GM18870 (cell line): ENCODE measurements around the gene TGM5.
"Not testable (repeated sequence)": the region's sequence is repeated elsewhere in the genome, so short reads cannot be mapped to it uniquely, and the experiment has no call there.

Experiments
- ATAC-seq: cut with Tn5 transposase; IDR thresholded peaks from one replicate; pipeline ENCODE4 v1.9.1; 2021; ENCODE audit warnings: moderate library complexity; ENCODE audit not compliant: unreplicated experiment

The TGM5 gene

DNA sequence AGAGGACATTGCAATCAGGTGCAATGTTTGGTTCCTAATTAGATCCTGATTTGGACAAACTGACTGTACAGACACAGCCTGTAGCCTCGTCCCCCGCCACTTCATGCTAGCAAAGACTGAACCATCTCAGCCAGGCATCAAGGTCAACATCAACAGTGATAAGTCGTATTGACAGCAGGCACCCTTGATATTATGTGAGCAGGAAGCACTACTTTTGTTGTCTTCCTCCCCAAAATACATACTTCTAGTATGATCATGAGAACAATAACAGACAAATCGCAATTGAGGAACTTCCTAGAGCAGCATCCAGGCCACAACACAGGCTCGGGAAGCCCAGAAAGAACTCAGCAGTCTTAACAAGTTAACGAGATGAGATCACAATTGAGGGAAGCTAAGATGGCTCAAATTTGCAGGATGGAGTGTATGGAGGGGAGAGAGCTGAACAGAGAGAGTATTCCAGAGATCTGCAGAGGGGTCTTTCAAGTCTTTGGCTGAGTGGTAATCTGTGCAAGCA is 20.4 kb downstream of the TGM5 start:
- no peak for ATAC-seq

DNA sequence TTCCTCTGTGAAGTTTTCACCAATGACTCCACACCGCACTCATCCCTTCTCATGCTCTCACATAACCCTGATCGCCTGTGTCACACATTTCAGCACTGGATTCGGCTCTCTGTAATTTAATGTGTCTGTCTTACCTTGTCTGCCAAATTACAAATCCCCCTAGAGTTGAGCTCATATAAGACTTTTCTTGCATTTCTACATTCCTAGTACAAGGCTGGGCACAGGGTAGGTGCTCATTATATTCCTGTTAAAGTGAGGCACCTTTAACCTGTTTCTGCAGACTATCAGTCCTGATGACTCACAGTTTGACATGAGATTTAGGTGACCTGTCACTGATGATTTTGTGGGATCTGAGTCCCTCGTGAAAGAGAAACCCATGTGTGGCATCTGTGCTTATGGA is 22.6 kb downstream of the TGM5 start:
- no peak for ATAC-seq

DNA sequence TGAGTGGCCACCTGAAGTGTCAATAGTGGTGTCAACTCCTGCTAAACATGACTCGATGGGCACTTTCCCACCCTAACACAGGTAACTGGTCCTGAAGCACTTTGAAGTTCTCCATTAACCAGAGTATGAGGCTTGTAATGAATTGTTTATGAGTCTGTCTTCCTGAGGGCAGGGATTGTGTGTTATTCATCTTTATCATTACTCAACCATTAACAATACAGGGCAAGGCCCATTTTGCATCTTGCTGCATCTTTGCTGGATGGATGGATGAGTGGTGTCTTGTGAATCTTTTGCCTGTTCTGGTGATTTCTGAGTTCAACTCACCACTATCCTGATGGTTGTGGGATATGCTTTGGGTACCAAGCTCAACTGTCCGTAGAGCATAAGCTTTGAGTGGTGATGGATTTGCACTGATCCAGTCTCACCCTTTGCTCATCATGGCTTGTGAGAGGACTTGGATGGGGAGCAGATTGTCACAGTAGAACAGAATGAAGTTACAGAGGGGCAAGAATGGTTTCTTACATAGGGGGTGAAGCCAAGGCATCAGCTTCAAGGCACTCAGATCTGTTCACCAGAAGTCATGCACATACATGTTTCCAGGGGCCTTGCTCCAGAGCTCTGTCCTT is 23.6 kb downstream of the TGM5 start:
- ATAC-seq: no peak

DNA sequence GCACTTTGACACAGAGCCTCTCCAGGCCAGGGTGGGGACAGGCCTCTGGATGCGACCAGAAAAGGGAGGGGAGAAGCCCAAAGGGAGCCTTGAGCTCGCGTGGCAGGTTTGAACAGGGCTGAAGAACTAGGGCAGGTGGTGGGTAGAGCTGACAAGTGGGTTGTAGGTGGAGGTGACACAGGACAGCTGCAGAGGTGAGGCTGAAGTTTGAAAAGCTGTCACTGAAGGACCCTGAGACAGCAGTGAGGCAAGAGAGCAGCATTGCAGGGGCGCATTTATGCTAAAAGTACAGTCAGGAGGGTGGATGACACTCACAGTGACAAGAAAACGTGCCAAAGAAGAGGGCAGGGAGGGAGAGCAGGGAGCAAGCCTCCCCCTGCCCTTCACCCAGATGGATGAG is 24.1 kb downstream of the TGM5 start:
- ATAC-seq: no peak

DNA sequence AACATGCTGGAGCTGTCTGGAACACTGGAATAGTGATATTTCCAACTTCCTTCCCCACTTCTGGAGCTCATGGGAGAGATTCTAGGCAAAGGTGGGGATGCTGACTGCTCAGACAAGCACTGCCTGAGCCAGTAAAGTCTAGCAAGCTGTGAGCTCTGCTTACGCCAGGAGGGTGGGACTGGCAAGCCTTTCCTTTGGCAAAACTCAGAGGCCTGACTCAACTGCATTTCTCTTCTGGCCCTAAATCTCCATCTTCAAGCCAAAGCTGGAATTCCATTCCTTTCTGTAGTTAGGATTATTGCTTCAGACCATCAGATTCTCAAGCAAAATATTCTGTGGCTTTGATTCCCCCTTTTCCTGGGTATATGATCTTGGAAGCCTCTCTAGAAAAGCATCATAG is 25.6 kb downstream of the TGM5 start:
- ATAC-seq: no peak

DNA sequence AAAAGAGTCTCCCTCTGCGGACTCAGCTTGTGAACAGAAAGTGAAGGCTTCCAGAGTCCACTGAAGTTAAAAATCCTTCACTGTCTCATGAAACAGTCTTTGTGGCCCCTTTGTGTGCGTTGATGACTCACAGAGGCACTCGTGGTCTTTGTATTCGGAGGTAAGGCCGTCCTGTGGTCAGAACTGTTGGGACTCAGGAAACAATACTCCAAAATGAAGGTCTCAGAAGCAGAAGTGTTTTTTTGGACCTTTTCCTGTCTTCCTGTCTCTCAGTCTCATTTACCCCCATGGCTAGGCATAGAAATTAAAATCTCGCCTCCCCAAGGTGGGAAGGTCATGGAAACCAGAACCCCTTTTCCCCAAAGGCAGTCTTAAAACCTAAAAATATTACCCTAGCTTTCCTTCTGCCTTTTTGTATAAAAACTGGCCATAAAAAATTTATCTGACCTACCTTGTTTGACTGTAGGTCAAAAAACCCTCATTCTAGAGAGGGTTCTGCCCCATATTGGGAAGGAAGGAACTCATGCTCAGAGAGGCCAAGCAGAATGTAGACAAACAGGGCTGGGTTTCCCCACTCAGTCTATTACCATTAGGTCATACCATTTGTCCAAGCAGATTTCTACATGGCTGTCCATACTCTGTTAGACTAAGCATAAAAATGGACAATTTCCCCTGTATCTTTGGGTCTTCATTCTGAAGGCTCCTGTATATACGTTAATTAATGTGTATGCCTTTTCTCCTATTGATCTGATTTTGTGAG is 26.8 kb downstream of the TGM5 start:
- no peak for ATAC-seq

DNA sequence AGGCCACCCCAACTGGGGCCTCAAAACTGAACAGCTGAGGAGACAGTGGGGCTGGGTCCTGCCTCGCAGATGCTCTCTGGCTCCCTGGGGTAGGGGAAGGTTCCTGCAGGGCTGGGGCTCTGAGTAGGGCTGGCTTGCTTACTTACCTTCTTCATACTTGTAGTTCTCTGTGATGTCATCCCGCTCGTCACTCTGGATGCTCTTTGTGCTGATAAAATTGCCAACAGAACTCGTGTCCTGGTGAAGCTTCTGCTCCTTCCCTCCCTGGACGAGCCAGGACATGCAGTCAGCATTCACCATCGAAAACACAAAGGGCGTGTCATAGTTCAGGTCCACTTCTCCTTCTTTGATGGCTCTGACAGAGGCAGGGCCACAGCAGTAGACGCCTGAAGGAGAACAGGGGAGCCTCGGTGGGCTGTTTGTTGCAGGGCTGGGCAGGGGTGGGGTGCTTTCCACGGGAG is 28.0 kb downstream of the TGM5 start:
- ATAC-seq: no peak

DNA sequence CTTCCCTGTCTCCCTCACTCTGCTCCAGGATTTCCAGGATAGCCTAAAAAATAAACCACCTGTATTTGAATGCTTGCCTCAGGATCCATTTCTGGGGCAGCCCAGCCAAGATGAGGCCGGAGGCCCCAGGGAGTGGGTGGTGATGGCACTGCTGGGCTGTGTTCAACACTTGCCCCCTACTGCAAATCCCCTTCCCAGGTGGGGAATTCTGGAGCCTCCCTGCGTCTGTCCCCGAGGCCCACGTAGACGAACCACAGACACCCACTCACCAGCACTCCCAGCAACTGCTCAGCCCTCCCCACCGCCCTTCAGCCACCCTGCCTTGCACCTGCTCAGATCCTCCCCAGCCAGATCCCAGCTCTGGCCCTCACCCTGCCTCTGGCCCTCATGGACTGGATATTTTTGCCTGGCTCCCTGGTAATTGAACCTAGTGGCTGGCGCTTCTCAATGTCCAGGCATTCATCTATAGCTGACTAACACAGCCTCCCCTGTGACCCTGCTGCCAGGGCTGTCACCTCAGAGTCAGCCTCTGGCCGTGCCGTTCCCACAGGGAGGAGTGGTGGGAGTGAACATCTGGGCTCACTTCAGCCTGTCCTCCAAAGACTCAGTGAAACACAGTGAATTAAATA is 28.8 kb downstream of the TGM5 start:
- ATAC-seq: no peak

DNA sequence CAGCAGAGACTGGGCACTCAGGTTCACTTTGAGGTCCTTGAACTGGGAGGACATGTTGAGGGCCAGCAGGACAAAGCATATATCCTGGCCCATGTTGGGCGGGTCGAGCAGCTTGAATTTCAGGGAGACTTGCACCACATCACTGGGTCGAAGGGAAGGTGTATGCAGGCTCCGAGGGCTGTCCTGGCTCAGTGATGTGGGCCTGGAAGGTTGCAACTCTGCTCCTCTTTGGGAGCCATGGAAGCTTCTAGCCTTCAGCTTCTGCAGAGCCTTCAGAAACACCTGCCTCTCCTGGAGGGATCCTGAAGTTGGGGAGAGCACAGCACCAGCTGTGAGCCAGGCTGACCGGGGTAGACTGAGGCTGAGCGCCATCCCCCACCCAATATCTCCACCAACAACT is 31.2 kb downstream of the TGM5 start:
- ATAC-seq: no peak

DNA sequence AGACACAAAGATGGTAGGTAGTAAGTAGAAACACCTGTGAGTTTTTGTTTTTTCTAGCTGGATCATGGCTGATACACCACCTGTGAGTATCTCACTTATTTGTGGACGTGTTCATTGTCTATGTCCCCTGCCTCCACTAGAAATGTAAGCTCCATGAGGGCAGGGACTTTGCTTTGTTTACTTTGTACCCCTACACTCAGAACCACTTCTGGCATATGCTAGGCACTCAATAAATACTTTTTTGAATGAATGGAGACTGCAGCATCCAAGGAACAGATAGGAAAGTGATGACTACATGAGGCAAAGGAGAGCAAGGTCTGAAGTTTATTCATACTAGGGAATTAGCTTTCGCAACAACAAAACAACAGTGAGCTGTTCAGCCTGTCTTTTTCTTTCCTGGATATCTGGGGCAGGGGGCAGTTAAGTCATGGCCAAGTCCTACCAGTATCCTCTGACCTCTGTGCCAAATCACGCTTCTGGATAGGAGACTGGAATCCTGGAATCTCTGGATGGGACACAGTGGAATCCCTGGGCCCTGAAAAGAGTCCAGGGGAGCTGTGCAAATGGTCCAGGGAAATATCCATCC is 34.3 kb downstream of the TGM5 start:
- ATAC-seq: no peak

DNA sequence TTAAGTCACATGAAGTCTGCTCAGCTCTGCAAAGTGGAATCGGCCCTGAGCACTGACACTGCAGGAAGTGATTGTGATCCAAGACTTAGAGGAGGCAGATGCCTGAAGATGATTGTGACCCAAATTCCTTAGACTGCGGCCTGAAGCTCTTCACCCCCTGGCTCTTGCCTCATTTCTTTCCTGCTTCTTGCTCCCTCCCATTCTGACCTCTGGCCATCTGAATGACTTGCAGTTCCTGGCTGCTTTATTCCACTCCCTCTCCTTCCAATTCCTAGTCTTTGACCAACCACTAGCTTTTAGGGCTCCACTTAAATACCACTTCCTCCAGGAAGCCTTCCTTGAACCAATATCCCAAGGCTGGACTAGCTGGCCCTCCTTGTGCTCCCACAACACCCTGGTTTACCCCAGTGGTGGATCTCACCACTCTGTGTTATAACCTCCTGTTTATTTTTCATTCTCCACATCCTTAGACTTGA is 36.0 kb downstream of the TGM5 start:
- no peak for ATAC-seq

DNA sequence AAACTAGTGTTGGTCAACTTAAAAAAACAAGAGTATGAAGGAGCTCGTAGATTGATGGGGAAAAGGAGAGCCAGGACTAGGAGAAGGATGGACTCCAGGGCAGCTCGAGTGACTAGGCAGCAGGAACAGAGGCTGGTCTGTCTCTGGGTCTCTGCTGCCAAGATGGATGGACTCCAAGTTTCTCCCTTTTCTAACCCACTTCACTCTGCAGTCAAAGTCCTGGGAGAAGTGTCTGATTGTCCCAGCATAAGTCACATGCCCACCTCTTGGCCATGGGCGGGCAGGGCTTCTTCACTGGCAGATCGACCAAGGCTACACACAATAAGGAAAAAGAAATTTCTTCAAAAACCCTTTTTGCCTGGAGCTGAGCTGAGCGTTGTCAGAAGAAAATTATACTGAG is 36.8 kb downstream of the TGM5 start:
- ATAC-seq: no peak

DNA sequence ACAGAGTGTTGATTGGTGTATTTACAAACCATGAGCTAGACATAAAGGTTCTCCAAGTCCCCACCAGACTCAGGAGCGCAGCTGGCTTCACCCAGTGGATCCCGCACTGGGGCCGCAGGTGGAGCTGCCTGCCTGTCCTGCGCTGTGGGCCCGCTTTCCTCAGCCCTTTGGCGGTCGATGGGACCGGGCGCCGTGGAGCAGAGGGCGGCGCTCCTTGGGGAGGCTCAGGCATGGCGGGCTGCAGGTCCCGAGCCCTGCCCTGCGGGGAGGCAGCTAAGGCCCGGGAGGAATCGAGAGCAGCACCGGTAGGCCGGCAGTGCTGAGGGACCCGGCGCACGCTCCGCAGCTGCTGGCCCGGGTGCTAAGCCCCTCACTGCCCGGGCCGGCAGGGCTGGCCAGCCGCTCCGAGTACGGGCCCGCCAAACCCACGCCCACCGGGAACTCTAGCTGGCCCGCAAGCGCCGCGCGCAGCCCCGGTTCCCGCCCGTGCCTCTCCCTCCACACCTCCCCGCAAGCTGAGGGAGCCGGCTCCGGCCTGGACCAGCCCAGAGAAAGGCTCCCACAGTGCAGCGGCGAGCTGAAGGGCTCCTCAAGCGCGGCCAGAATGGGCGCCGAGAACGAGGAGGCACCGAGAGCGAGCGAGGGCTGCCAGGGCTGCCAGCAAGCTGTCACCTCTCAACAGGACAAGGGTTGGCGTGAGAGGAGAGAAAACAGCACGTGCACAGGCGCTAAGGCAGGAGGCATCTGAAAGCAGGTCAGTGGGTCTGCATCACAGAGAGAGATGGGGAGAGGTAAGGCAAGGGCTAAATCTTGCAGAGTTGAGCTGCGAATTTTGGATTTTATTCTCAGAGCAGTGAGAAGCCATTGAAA is 40.1 kb downstream of the TGM5 start:
- no peak for ATAC-seq

DNA sequence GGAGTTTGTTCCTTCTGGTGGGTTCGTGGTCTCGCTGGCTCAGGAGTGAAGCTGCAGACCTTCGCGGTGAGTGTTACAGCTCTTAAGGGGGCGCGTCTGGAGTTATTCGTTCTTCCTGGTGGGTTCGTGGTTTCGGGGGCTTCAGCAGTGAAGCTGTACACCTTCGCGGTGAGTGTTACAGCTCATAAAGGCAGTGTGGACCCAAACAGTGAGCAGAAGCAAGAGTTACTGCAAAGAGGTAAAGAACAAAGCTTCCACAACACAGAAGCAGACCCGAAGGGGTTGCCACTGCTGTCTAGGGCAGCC is 40.8 kb downstream of the TGM5 start:
- not testable (repeated sequence) for ATAC-seq

DNA sequence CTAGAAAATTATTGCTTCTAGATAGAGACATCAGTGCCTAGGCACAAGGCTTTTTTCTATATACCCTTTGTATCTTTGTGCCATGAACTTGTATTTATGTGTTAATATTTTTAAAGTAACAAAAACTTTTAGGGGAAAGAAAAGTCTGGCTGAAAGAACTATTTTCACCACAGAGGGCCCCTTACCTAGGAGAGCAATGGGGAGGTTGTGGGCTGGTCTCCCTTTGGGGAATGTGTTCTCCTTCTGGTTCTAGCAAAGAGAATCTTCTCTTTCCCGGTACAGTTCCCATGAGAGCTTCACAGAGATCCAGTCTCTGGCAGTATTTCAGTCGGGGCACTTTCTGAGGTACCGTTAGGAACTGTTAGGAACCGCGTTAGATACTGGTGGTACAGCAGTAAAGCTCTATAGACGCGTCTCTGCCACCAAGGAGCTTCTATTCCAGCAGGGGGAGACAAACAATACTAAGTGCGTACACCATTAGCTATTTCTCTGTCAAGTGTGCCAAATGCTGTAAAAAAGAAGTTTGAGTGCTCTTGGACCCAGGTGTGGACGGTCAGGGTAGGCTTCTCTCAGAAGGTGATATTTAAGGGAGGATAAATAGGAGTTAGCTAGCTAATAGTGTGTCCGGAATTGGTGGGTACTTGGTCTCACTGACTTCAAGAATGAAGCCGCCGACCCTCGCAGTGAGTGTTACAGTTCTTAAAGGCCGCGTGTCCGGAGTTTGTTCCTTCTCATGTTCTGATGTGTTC is 41.4 kb downstream of the TGM5 start:
- no peak for ATAC-seq

DNA sequence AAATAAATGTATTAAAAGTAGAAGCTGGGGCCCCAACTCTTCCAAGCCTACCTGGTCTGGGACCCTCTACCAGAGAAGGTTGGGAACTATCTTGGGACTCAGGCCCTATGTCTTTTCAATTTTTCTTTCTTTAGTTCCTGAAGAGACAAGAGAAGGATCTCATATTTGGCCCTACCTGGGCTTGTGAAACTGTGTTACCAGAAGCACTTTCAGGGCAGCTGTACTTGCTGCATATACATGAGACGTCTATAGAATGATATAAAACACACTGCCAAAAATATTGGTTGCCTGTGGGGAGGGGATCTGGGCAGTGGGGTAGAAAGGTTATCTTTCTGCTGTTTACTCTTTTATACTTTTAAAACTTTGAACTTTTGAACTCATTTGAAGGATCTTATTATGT is 45.3 kb downstream of the TGM5 start:
- ATAC-seq: no peak

DNA sequence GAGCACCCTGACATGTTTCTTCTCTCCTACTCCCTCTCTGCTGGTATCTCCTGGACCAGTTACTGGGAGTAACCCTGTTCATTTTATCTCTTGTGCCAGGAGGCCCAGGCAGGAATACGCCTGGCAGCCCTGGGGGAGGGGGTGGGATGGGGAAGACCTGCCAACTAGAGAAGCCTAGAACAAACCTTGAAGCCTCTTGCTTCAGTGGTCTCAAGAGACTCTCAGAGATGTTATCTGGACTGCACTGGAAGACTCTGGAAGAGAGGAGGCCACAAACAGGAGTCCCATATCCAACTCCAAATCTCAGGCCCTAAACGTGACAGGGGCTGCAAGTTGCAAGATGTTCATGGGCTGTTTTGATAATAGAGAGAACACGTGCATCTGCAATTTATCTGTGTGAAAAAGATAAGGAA is 45.7 kb downstream of the TGM5 start, which contains the start of gene EPB42:
EPB42 (minus strand) TSS at position 28 of the 413 bp plus-strand sequence. CDS start 193 bp downstream, outside the sequence.
- no peak for ATAC-seq

DNA sequence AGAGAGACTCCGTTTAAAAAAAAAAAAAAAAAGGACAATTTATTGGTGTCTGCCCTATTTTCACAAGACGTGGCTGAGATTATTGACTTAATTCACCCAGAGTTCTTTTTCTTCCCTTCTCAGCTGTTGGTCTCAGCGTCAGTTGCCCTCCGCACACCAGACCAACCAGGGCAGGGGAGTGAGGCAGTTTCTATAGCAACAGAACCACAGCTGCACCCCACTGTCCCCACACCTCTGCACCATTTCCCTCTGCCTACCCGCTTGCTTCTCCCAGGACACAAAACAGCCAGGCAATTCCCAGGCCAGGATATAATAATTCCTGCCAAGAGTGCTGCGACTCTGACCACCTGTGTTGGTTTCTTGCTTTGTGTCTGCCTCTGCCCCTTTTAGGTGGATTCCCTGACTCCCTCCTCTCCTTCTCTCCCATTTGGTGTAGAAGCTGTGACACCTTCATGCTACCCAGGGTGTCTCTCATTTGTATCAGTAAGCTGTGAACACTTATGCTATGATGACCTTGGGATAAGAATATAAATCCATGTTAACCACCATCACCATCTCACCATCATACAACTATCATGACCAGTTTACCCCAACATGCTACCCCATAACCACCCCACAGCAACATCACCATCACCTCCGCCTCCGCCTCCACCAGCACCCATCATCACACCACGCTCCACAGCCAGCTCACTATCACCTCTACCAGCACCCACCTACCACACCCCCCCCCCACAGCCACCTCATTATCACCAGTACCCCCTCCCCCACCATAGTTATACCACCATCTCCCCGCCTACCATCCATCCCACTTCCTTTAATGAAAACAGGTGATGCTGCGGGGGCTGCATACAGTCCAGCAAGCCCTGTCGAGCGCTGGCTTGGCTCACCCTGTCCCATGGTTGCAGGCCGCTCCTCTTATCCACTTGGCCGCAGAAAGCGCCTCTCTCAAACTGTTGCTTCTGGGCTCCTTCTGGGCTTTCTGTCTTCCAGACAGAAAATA is 46.5 kb downstream of the TGM5 start:
- no peak for ATAC-seq
